Measurements from ENCODE around the gene KBTBD2.
"Not testable (repeated sequence)": the region's sequence is repeated elsewhere in the genome, so short reads cannot be mapped to it uniquely, and the experiment has no call there.

DNA sequence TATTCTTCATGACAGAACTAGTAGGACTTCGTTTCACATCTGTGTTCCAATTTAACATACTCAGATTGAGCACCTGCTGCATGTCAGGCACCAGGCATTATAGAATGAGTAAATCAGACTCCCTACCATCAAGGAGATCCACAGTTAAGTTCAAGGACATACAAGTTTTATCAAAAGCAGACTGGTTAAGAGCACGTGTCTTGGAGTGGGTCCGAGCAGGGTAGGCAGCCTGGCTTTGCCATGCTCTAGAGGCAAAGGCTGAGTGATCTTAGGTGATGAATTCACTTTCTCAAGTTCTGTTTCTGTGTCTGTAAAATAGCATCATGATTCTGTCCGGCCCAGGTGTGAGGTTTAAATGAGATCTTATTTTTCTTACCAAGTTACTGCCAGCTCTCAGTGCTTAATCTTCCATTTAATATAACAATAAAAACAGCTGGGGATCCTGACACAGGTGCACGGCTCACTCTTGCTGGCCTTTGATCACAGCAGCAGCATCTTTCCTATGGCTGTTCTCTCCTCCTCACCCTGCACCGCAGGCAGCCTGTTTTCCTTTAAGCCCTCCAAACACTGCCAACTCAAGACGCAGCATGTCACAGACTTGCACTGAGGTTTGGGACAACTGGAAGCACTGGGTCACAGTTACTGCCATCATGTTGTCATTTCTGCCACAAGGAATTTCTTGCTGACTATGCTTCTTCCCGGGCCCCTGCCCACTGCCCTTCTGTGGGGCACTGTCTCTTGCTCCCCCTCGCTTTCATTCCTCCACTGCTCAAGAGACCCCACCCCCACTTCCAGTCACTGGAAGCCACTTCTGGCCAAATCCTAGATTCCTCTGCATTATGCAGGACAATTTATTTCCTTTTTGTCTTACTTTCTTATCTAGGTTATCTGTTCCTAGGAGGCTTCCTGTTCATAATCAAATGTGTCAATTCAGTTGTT lies 35.5 kb downstream of the KBTBD2 start:
- not testable (repeated sequence) for TF ChIP-seq POLR2A (IDR thresholded peaks at IDR 0.05)
- TF ChIP-seq, protein P1, sequence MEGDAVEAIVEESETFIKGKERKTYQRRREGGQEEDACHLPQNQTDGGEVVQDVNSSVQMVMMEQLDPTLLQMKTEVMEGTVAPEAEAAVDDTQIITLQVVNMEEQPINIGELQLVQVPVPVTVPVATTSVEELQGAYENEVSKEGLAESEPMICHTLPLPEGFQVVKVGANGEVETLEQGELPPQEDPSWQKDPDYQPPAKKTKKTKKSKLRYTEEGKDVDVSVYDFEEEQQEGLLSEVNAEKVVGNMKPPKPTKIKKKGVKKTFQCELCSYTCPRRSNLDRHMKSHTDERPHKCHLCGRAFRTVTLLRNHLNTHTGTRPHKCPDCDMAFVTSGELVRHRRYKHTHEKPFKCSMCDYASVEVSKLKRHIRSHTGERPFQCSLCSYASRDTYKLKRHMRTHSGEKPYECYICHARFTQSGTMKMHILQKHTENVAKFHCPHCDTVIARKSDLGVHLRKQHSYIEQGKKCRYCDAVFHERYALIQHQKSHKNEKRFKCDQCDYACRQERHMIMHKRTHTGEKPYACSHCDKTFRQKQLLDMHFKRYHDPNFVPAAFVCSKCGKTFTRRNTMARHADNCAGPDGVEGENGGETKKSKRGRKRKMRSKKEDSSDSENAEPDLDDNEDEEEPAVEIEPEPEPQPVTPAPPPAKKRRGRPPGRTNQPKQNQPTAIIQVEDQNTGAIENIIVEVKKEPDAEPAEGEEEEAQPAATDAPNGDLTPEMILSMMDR (IDR thresholded peaks at IDR 0.05) = not testable (repeated sequence)
